ENCODE data around the gene FGD3.

GRCh38 chr9:92911511-92912475 is 35.5 kb upstream of the FGD3 start:
- TF ChIP-seq CTCF (IDR thresholded peaks at IDR 0.05; ENCODE audit: low read length) (no peak), EZH2phosphoT487 (IDR thresholded peaks at IDR 0.05; ENCODE audit: low read length) (no peak)
